Spleen (tissue), 7 donors: Measurements from ENCODE around the gene RANBP3L.

Source experiments
- POLR2A ChIP-seq, 3 donors: fragments of 450-650 bp; IDR thresholded peaks; one replicate each; pipeline ENCODE4 v1.5.1; 2017; ENCODE audit warnings: antibody characterized with exemption in 3 of 3, mild to moderate bottlenecking in 1 of 3
- POLR2AphosphoS5 ChIP-seq, 3 donors: sonication (generic); formaldehyde crosslinking; IDR thresholded peaks; one replicate each; pipeline ENCODE4 v1.5.1; 2017; ENCODE audit warnings: antibody characterized with exemption in 3 of 3
- TF ChIP-seq, protein P1 (sequence below), 11 experiments: fragments of 200-600 bp in 7 of 11; fragments of 450-650 bp in 4 of 11; sonication (generic) in 4 of 11; IDR thresholded peaks in 8 of 11; conservative IDR thresholded peaks in 3 of 11; 1 replicate in 7 of 11; 2 replicates in 4 of 11; pipeline versions ENCODE4 v1.4.0 to v1.8.0; 2016 to 2021; ENCODE audit warnings: antibody characterized with exemption in 11 of 11, inconsistent platforms in 4 of 11, mild to moderate bottlenecking in 1 of 11
- donor health status: DM: no; HTN: no; CAD: no; lungs with moderate emphysema.
- donor health status: DM: no; HTN: no; CAD: no.
- donor health status: DM: no; HTN: no; CAD: no.

DNA sequence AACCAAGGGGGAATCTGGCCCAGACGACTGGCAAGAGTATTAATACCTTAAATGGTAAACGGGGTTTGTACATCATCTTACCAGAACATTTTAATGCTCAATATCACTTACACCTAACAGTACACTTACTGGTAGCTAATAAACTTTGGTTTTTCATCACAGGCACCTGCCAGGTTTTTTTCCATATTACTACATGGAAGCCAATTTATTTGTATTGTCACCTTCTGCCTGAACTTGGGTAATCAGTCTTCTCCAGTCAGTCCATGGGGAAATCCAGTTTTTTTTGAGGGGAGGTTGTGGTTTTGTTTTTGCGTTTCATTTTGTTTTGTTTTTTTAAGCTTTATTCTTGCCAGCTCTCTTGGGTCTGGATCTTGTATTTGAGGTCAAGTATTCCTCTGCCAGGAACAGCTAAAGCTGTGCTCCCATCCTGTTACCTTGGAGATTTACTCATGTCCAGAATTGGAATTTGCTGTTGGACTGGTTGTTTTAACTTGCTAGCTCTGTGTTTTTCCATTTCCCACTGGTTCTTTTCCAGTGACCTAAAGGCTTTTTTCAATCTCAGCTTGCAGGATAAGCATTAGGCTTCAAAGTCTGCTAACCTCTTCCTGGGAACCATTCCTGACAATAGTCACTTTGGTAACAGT, 48.9 kb downstream of the RANBP3L start:
- no peak for TF ChIP-seq POLR2A (IDR thresholded peaks at IDR 0.05)
- TF ChIP-seq POLR2AphosphoS5 (IDR thresholded peaks at IDR 0.05) = no peak
- TF ChIP-seq, protein P1, sequence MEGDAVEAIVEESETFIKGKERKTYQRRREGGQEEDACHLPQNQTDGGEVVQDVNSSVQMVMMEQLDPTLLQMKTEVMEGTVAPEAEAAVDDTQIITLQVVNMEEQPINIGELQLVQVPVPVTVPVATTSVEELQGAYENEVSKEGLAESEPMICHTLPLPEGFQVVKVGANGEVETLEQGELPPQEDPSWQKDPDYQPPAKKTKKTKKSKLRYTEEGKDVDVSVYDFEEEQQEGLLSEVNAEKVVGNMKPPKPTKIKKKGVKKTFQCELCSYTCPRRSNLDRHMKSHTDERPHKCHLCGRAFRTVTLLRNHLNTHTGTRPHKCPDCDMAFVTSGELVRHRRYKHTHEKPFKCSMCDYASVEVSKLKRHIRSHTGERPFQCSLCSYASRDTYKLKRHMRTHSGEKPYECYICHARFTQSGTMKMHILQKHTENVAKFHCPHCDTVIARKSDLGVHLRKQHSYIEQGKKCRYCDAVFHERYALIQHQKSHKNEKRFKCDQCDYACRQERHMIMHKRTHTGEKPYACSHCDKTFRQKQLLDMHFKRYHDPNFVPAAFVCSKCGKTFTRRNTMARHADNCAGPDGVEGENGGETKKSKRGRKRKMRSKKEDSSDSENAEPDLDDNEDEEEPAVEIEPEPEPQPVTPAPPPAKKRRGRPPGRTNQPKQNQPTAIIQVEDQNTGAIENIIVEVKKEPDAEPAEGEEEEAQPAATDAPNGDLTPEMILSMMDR (IDR thresholded peaks at IDR 0.05 in 8 of 11, conservative IDR thresholded peaks at IDR 0.05 in 3 of 11) = no peak
